Neutrophil (primary cell): ENCODE measurements around the gene TMEM237.

Source experiments
- H3K27ac ChIP-seq: fragments of 200-600 bp; sonication (generic); 2 replicates; pipeline ENCODE4 v1.5.1; 2016; ENCODE audit warnings: mild to moderate bottlenecking, moderate library complexity
- H3K27me3 ChIP-seq: fragments of 200-600 bp; sonication (generic); 2 replicates; pipeline ENCODE4 v1.6.0; 2016; ENCODE audit warnings: mild to moderate bottlenecking
- H3K36me3 ChIP-seq: fragments of 200-600 bp; sonication (generic); 2 replicates; pipeline ENCODE4 v1.5.1; 2017
- H3K4me1 ChIP-seq, 2 experiments: fragments of 200-600 bp in 1 of 2; sonication (generic) in 1 of 2; 1 replicate in 1 of 2; 2 replicates in 1 of 2; pipeline versions ENCODE4 v1.5.1 to v1.6.1; 2013 to 2016; ENCODE audit warnings: low read depth in 1 of 2, low read length in 1 of 2, mild to moderate bottlenecking in 1 of 2, moderate library complexity in 1 of 2; ENCODE audit not compliant: control insufficient read depth in 1 of 2, insufficient read depth in 1 of 2
- H3K4me3 ChIP-seq, 2 experiments: fragments of 200-600 bp in 1 of 2; sonication (generic) in 1 of 2; 1 replicate in 1 of 2; 2 replicates in 1 of 2; pipeline ENCODE4 v1.5.1; 2013 to 2016; ENCODE audit warnings: low read depth in 1 of 2, low read length in 1 of 2, mild to moderate bottlenecking in 1 of 2, moderate library complexity in 1 of 2
- H3K9me3 ChIP-seq: fragments of 200-600 bp; sonication (generic); 2 replicates; pipeline ENCODE4 v1.5.1; 2016
- CTCF ChIP-seq: fragments of 200-600 bp; sonication (generic); IDR thresholded peaks from 2 replicates; pipeline ENCODE4 v1.5.1; 2016; ENCODE audit warnings: antibody characterized with exemption

The TMEM237 gene

GRCh38 chr2:201642579-201643215 is 606 bp downstream of the TMEM237 start:
- H3K36me3 ChIP-seq = no peaks in the 10 kb centered on the region
- H3K9me3 ChIP-seq = no peaks in the 10 kb centered on the region
- H3K4me3 ChIP-seq = peak overlapping the region; percentile 72 to 80
- H3K27ac ChIP-seq = no peak overlapping the region
- TF ChIP-seq CTCF = no peak
- peaks cover 12 to 16% of the 10 kb centered on the region in 2 experiments for H3K4me1 ChIP-seq
- peaks cover 20% of the 10 kb centered on the region for H3K27me3 ChIP-seq

GRCh38 chr2:201642086-201642578 is 1.2 kb downstream of the TMEM237 start:
- no peak for TF ChIP-seq CTCF
- Histone ChIP-seq H3K4me3 (peak overlapping the region; percentile 72 to 80), H3K27me3 (peaks cover 20% of the 10 kb centered on the region), H3K4me1 (peaks cover 12 to 16% of the 10 kb centered on the region in 2 experiments), H3K27ac (no peak overlapping the region), H3K9me3 (no peaks in the 10 kb centered on the region), H3K36me3 (no peaks in the 10 kb centered on the region)

DNA sequence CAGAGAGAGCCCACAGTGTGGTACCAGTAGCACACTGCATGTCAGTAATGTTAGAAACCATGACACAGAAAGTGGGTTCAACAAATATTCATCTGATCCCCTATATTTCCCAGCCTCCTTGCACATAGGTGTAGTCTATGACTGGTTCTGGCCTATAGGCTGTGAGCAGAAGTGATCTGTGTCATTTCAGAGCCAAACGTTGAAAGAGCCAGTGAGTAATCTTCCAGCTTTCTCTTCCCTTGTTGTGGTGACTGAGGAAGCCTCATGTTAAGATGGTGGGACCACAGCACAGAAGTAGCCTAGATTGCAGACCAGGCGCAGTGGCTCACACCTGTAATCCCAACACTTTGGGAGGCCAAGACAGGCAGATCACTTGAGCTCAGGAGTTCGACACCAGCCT is 4.1 kb downstream of the TMEM237 start:
- peaks cover 12 to 16% of the 10 kb centered on the region in 2 experiments for H3K4me1 ChIP-seq
- H3K27me3 ChIP-seq = peaks cover 15% of the 10 kb centered on the region
- no peak for TF ChIP-seq CTCF
- no peaks in the 10 kb centered on the region for H3K9me3 ChIP-seq
- no peak overlapping the region for H3K27ac ChIP-seq
- H3K36me3 ChIP-seq = no peaks in the 10 kb centered on the region
- H3K4me3 ChIP-seq = no peak overlapping the region

DNA sequence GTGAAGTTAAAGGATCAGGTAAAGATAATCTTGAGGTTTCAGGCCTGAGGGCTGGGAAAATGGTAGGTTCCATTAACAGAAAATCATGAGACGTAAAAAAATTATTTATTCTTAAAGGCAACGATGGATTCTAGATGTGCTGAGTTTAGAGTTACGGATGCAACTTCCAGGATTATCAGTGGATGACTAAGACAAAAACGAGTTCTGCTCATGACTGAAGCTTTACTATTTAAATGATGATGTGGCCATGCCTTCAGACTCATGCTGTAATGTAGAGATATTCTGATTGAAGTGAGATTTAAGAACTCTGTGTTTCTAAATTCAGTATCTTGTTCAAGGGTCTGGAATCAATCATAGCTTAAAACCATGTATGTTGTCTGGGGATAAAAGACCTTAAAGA is 5.0 kb downstream of the TMEM237 start:
- TF ChIP-seq CTCF = no peak
- H3K4me3 ChIP-seq = no peak overlapping the region
- no peak overlapping the region for H3K27ac ChIP-seq
- no peaks in the 10 kb centered on the region for H3K9me3 ChIP-seq
- H3K4me1 ChIP-seq = peaks cover 8 to 14% of the 10 kb centered on the region in 2 experiments
- H3K27me3 ChIP-seq = peaks cover 6% of the 10 kb centered on the region
- no peaks in the 10 kb centered on the region for H3K36me3 ChIP-seq

- TF ChIP-seq CTCF = no peak
- Histone ChIP-seq H3K27me3 (no peaks in the 10 kb centered on the region), H3K36me3 (no peaks in the 10 kb centered on the region), H3K27ac (no peak overlapping the region), H3K4me3 (no peak overlapping the region), H3K4me1 (no peaks in the 10 kb centered on the region), H3K9me3 (no peaks in the 10 kb centered on the region)
Measured at GRCh38 chr2:201633661-201634249, 9.5 kb downstream of the TMEM237 start.
